Measurements from ENCODE around the gene SV2B. TPM values are rescaled to one million over a fixed set of nuclear protein-coding genes. Genes with fewer than 3 reads are reported as not detected.

Gene SV2B
- polyA plus RNA-seq, 1 donor = 2.4 TPM

DNA sequence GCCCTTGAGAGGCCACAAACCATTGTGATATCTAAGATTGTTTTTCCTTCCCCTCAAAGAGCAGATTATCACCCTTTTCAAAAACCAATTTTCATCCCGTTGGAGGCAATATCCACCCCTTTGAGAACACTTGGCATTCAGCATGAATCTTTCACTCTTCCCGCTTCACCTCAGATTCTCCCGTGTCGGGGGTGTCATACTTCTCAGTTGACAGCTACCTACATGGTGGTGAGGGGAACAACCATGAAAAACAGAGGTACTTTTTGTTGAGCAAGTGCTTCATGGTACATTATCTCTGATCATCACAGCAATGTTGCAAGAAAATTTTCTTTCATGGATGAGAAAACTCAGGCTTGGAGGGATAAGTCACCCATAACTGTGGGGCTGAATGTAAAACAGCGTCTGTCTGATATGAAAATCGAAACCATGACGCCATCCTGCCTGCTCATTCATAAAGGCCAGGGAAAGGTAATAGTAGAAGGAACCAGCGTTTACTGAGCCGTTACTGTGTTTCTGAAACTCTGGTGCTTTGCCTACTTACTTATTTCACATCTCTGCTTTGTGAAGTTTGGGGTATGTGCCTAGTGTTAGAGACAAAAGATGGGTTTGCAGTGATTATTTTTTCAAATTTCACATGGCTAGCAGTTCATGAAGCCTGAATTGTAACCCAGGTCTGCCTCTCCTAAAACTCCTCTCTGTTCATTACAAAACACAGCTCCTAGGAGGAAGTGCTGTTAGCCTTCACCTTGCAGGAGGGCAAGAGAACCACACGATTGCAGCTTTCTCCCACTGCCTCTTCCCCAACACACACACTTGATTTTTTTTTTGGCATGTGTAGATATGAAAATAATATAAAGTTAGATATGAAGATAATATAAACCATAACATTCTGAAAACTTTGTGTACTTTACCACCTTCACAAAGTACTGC is 35.4 kb downstream of the SV2B start:
- no peaks in the 10 kb centered on the region for H3K4me1 ChIP-seq (ENCODE audit: control insufficient read depth, insufficient read depth, low read length)
- H3K9me3 ChIP-seq (ENCODE audit: control insufficient read depth, low read depth, low read length) = no peaks in the 10 kb centered on the region
- 96% methylated on average over 4 of the region's 10 CpGs for WGBS (ENCODE audit: insufficient coverage, low lambda C conversion rate)
- peaks cover 5% of the 10 kb centered on the region for H3K27me3 ChIP-seq (ENCODE audit: control insufficient read depth, insufficient read depth, low read length)
- no peak overlapping the region for H3K4me3 ChIP-seq (ENCODE audit: low read length)
- no peaks in the 10 kb centered on the region for H3K36me3 ChIP-seq (ENCODE audit: control insufficient read depth, insufficient read depth, low read length)
- no peak overlapping the region for H3K27ac ChIP-seq (ENCODE audit: low read length)
- no peak for DNase-seq

DNA sequence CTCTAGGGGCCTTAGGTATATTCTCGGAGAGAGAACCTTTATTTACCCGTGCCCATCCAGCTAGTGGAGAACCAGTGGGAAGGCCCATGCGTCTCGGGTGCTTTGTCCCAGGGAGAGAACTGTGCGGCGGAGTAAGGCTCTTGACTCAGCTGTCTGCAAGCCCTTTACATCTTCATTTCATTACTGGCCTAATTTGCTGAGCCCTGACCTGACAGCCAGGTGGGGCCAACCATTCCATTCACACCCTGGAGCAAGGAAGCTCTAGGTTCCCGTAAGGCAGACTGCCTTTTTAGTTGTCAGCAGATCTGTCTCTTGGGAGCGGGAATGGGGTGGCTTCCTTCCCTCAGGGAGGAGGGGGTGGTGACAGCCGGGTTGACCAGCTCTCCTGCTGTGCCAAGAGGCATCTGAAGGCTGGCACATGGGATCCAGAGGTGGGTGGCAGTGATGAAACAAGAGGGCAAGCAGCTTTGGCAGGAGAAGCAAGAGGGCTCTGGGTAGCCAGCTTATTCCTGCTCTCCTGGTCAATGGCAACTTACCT is 36.4 kb downstream of the SV2B start:
- Histone ChIP-seq H3K4me1 (ENCODE audit: control insufficient read depth, insufficient read depth, low read length) (no peaks in the 10 kb centered on the region), H3K36me3 (ENCODE audit: control insufficient read depth, insufficient read depth, low read length) (no peaks in the 10 kb centered on the region), H3K9me3 (ENCODE audit: control insufficient read depth, low read depth, low read length) (no peaks in the 10 kb centered on the region), H3K27me3 (ENCODE audit: control insufficient read depth, insufficient read depth, low read length) (peaks cover 5% of the 10 kb centered on the region), H3K4me3 (ENCODE audit: low read length) (no peak overlapping the region), H3K27ac (ENCODE audit: low read length) (no peak overlapping the region)
- 60% methylated on average over 1 of the region's 9 CpGs for WGBS (ENCODE audit: insufficient coverage, low lambda C conversion rate)
- no peak for DNase-seq

DNA sequence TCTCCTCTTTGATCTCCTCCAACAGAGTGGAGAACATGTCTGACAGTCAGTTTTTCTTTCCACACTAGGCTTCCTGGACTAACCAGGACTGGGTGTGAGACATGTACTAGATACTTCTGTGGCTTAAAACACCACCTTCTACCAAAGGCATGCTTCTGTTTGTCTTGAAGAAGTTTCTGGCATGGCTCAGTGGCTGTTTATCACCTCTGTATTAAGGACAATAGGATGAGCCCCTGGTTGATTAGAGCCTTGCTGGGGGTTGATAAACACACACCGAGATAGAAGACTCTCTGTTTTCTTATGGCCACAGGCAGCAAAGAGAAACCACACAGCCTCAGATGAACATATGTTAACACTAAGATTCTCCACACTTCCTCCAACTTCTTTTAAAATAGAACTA is 40.5 kb downstream of the SV2B start:
- Histone ChIP-seq H3K36me3 (ENCODE audit: control insufficient read depth, insufficient read depth, low read length) (no peaks in the 10 kb centered on the region), H3K4me1 (ENCODE audit: control insufficient read depth, insufficient read depth, low read length) (no peaks in the 10 kb centered on the region), H3K4me3 (ENCODE audit: low read length) (no peak overlapping the region), H3K9me3 (ENCODE audit: control insufficient read depth, low read depth, low read length) (no peaks in the 10 kb centered on the region), H3K27ac (ENCODE audit: low read length) (no peak overlapping the region), H3K27me3 (ENCODE audit: control insufficient read depth, insufficient read depth, low read length) (peaks cover 5% of the 10 kb centered on the region)
- DNase-seq = no peak
- no CpG with 5 or more reads among the region's 1 CpG for WGBS (ENCODE audit: insufficient coverage, low lambda C conversion rate)

DNA sequence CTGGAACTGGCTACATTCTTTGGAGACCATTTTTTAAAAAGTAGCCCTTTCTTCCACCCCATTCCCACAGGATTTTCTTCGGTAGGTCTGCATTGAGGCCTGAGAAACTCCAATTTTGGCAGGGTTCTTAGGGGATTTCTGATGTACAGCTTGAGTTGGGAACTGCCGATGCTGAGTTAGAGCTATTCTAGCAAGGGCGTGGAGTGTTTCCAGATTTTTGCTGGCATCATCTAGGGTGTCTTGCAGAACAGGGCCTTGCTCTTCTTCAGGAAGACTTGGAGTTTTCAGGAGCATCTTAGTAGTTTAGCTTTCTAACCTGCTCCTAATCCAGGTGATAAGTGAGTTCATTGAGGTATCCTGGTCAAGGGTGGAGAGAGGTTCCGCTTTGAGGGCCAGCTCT is 41.0 kb downstream of the SV2B start:
- Histone ChIP-seq H3K9me3 (ENCODE audit: control insufficient read depth, low read depth, low read length) (no peaks in the 10 kb centered on the region), H3K27ac (ENCODE audit: low read length) (no peak overlapping the region), H3K4me1 (ENCODE audit: control insufficient read depth, insufficient read depth, low read length) (no peaks in the 10 kb centered on the region), H3K27me3 (ENCODE audit: control insufficient read depth, insufficient read depth, low read length) (peaks cover 5% of the 10 kb centered on the region), H3K36me3 (ENCODE audit: control insufficient read depth, insufficient read depth, low read length) (no peaks in the 10 kb centered on the region), H3K4me3 (ENCODE audit: low read length) (no peak overlapping the region)
- WGBS (ENCODE audit: insufficient coverage, low lambda C conversion rate) = no CpG with 5 or more reads among the region's 4 CpGs
- DNase-seq = no peak

GRCh38 chr15:91142106-91142744 is 42.2 kb downstream of the SV2B start:
- DNase-seq = no peak
- Histone ChIP-seq H3K4me3 (ENCODE audit: low read length) (no peak overlapping the region), H3K27me3 (ENCODE audit: control insufficient read depth, insufficient read depth, low read length) (no peaks in the 10 kb centered on the region), H3K4me1 (ENCODE audit: control insufficient read depth, insufficient read depth, low read length) (no peaks in the 10 kb centered on the region), H3K9me3 (ENCODE audit: control insufficient read depth, low read depth, low read length) (no peaks in the 10 kb centered on the region), H3K36me3 (ENCODE audit: control insufficient read depth, insufficient read depth, low read length) (no peaks in the 10 kb centered on the region), H3K27ac (ENCODE audit: low read length) (no peak overlapping the region)
- WGBS (ENCODE audit: insufficient coverage, low lambda C conversion rate) = no CpG with 5 or more reads among the region's 1 CpG

DNA sequence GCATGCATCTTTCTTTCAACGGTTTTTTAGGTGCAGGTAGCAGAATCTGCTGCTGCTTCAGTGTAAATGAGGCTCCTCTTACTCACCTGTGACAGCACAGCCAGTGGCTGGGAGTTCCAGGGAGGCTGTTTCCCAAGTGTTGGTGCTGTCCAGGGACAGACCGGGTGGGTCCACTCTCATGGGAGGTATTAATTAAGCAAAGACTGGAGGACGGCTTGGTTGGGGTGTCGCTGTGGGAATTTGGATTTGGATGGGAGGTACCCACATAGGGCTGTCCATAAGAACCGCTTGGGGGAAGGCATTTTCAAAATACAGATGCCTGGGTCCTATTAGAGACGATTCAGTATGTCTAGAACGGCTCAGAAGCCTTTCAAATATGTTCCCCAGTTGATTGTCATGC is 42.9 kb downstream of the SV2B start:
- Histone ChIP-seq H3K27ac (ENCODE audit: low read length) (no peak overlapping the region), H3K9me3 (ENCODE audit: control insufficient read depth, low read depth, low read length) (no peaks in the 10 kb centered on the region), H3K27me3 (ENCODE audit: control insufficient read depth, insufficient read depth, low read length) (no peaks in the 10 kb centered on the region), H3K4me3 (ENCODE audit: low read length) (no peak overlapping the region), H3K4me1 (ENCODE audit: control insufficient read depth, insufficient read depth, low read length) (no peaks in the 10 kb centered on the region), H3K36me3 (ENCODE audit: control insufficient read depth, insufficient read depth, low read length) (no peaks in the 10 kb centered on the region)
- WGBS (ENCODE audit: insufficient coverage, low lambda C conversion rate) = no CpG with 5 or more reads among the region's 7 CpGs
- no peak for DNase-seq

DNA sequence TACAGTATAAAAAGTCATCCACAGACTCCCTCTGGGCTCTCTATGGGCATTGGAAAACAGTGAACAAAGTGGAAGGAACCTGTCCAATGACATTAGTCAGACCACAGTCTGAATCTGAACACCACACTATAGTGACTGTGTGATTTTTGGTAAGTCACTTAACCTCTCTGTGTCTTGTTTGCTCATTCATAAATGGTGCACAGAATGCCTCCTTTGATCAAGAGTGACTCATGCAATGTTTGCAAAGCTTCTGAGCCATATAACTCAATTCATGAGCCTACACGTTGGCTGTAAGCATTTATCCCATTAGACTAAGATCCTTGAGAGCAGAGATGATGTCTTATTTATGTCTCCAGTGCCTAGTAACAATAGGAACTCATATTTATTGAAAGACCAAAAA is 46.7 kb downstream of the SV2B start:
- Histone ChIP-seq H3K27ac (ENCODE audit: low read length) (no peak overlapping the region), H3K9me3 (ENCODE audit: control insufficient read depth, low read depth, low read length) (no peaks in the 10 kb centered on the region), H3K36me3 (ENCODE audit: control insufficient read depth, insufficient read depth, low read length) (no peaks in the 10 kb centered on the region), H3K27me3 (ENCODE audit: control insufficient read depth, insufficient read depth, low read length) (no peaks in the 10 kb centered on the region), H3K4me1 (ENCODE audit: control insufficient read depth, insufficient read depth, low read length) (no peaks in the 10 kb centered on the region), H3K4me3 (ENCODE audit: low read length) (no peak overlapping the region)
- DNase-seq = no peak
- WGBS (ENCODE audit: insufficient coverage, low lambda C conversion rate) = no CpG with 5 or more reads among the region's 1 CpG

GRCh38 chr15:91148243-91148642 is 48.2 kb downstream of the SV2B start:
- Histone ChIP-seq H3K4me3 (ENCODE audit: low read length) (no peak overlapping the region), H3K27me3 (ENCODE audit: control insufficient read depth, insufficient read depth, low read length) (no peaks in the 10 kb centered on the region), H3K9me3 (ENCODE audit: control insufficient read depth, low read depth, low read length) (no peaks in the 10 kb centered on the region), H3K4me1 (ENCODE audit: control insufficient read depth, insufficient read depth, low read length) (no peaks in the 10 kb centered on the region), H3K36me3 (ENCODE audit: control insufficient read depth, insufficient read depth, low read length) (no peaks in the 10 kb centered on the region), H3K27ac (ENCODE audit: low read length) (no peak overlapping the region)
- DNase-seq = no peak
- WGBS (ENCODE audit: insufficient coverage, low lambda C conversion rate) = no CpG with 5 or more reads among the region's 4 CpGs

GRCh38 chr15:91150502-91151160 is 50.6 kb downstream of the SV2B start:
- no peaks in the 10 kb centered on the region for H3K27me3 ChIP-seq (ENCODE audit: control insufficient read depth, insufficient read depth, low read length)
- H3K27ac ChIP-seq (ENCODE audit: low read length) = no peak overlapping the region
- no peak overlapping the region for H3K4me3 ChIP-seq (ENCODE audit: low read length)
- no peaks in the 10 kb centered on the region for H3K4me1 ChIP-seq (ENCODE audit: control insufficient read depth, insufficient read depth, low read length)
- no peak for DNase-seq
- no peaks in the 10 kb centered on the region for H3K9me3 ChIP-seq (ENCODE audit: control insufficient read depth, low read depth, low read length)
- WGBS (ENCODE audit: insufficient coverage, low lambda C conversion rate) = no CpG with 5 or more reads among the region's 4 CpGs
- H3K36me3 ChIP-seq (ENCODE audit: control insufficient read depth, insufficient read depth, low read length) = no peaks in the 10 kb centered on the region

GRCh38 chr15:91151781-91152563 is 51.9 kb downstream of the SV2B start:
- Histone ChIP-seq H3K27ac (ENCODE audit: low read length) (no peak overlapping the region), H3K27me3 (ENCODE audit: control insufficient read depth, insufficient read depth, low read length) (no peaks in the 10 kb centered on the region), H3K4me1 (ENCODE audit: control insufficient read depth, insufficient read depth, low read length) (no peaks in the 10 kb centered on the region), H3K9me3 (ENCODE audit: control insufficient read depth, low read depth, low read length) (no peaks in the 10 kb centered on the region), H3K4me3 (ENCODE audit: low read length) (no peak overlapping the region), H3K36me3 (ENCODE audit: control insufficient read depth, insufficient read depth, low read length) (no peaks in the 10 kb centered on the region)
- no peak for DNase-seq
- WGBS (ENCODE audit: insufficient coverage, low lambda C conversion rate) = no CpG with 5 or more reads among the region's 4 CpGs

All from large intestine (tissue), 3 donors.